ENCODE data around the gene CCDC47.

GRCh38 chr17:63798572-63799106 is 25.2 kb upstream of the CCDC47 start:
- TF ChIP-seq CTCF (optimal IDR thresholded peaks at IDR 0.05 in 1 of 3, IDR thresholded peaks at IDR 0.05 in 1 of 3, conservative IDR thresholded peaks at IDR 0.05 in 1 of 3; ENCODE audit: extremely low read depth in 1 of 3, insufficient read depth in 2 of 3, low read length in 3 of 3) (no peak), EZH2 (IDR thresholded peaks at IDR 0.05; ENCODE audit: low read length) (no peak)
